Stimulated activated CD8-positive, alpha-beta memory T cell treated with anti-CD3 and anti-CD28 coated beads, Interleukin-15, amount 100 ng/mL, for 24 hours (primary cell): Measurements from ENCODE around the gene MYL12A.
A peak's percentile ranks its signal among the peaks of the same experiment; 100 is the strongest.

Source experiments
- DNase-seq: peaks from one replicate; pipeline ENCODE4 v3.0.0-alpha.2; 2020; ENCODE audit warnings: low read depth

MYL12A gene

GRCh38 chr18:3225588-3225987 lies 22.0 kb upstream of the MYL12A start:
- DNase-seq: no peak

- DNase-seq: no peak
Observed at GRCh38 chr18:3226048-3226447, 21.6 kb upstream of the MYL12A start.

GRCh38 chr18:3230401-3231334 lies 16.9 kb upstream of the MYL12A start:
- no peak for DNase-seq

GRCh38 chr18:3233004-3233403 lies 14.6 kb upstream of the MYL12A start:
- DNase-seq: no peak

GRCh38 chr18:3233433-3234168 lies 14.0 kb upstream of the MYL12A start:
- DNase-seq: no peak

GRCh38 chr18:3234457-3234856 lies 13.1 kb upstream of the MYL12A start:
- DNase-seq: no peak

- DNase-seq: no peak
Observed at GRCh38 chr18:3235846-3236245, 11.8 kb upstream of the MYL12A start.

- no peak for DNase-seq
Observed at GRCh38 chr18:3236470-3236869, 11.1 kb upstream of the MYL12A start.

GRCh38 chr18:3238742-3239141 lies 8.9 kb upstream of the MYL12A start:
- no peak for DNase-seq

GRCh38 chr18:3245185-3245564 lies 2.4 kb upstream of the MYL12A start:
- no peak for DNase-seq

- DNase-seq: peak; percentile 41
Observed at GRCh38 chr18:3245853-3246634, 1.6 kb upstream of the MYL12A start.

- DNase-seq: no peak
Observed at GRCh38 chr18:3246635-3247239, 864 bp upstream of the MYL12A start.

- DNase-seq: no peak
Observed at GRCh38 chr18:3248062-3248657, 559 bp downstream of the MYL12A start.

- no peak for DNase-seq
Observed at GRCh38 chr18:3248658-3249359, 1.2 kb downstream of the MYL12A start.

GRCh38 chr18:3250237-3251107 lies 2.9 kb downstream of the MYL12A start:
- no peak for DNase-seq

GRCh38 chr18:3251249-3251962 lies 3.8 kb downstream of the MYL12A start:
- DNase-seq: no peak

- DNase-seq: no peak
Observed at GRCh38 chr18:3251963-3252277, 4.3 kb downstream of the MYL12A start.

- DNase-seq: no peak
Observed at GRCh38 chr18:3252843-3253242, 5.2 kb downstream of the MYL12A start.

- no peak for DNase-seq
Observed at GRCh38 chr18:3254725-3255124, 7.1 kb downstream of the MYL12A start.
